ENCODE data around the gene MYEOV. TPM values are rescaled to one million over a fixed set of nuclear protein-coding genes. Genes with fewer than 3 reads are reported as not detected.

MYEOV gene
- total RNA-seq, 2 donors from 2014 or later: 1.1 to 1.3 TPM

GRCh38 chr11:69299023-69299461, 5.1 kb downstream of the MYEOV start:
- H3K36me3 ChIP-seq: no peaks in the 10 kb centered on the region
- H3K4me3 ChIP-seq: peak overlapping the region; percentile 61
- peak overlapping the region; percentile 85 to 95 for H3K27ac ChIP-seq
- H3K27me3 ChIP-seq (replicated peaks; ENCODE audit: insufficient read depth): no peaks in the 10 kb centered on the region
- TF ChIP-seq CTCF (IDR thresholded peaks at IDR 0.05): no peak
- H3K9me3 ChIP-seq: no peaks in the 10 kb centered on the region
- ATAC-seq (ENCODE audit: insufficient number of reproducible peaks, low FRiP score, low read depth) (no peak), DNase-seq (ENCODE audit: low spot score) (no peak)
- peaks cover 30 to 56% of the 10 kb centered on the region in 2 donors for H3K4me1 ChIP-seq (ENCODE audit: control insufficient read depth in 1 of 2, low read depth in 2 of 2)

- Histone ChIP-seq H3K27ac (peak overlapping the region in 1 of 2 donors; percentile 95), H3K4me1 (ENCODE audit: control insufficient read depth in 1 of 2, low read depth in 2 of 2) (peaks cover 30 to 56% of the 10 kb centered on the region in 2 donors)
- no peak for ATAC-seq (ENCODE audit: insufficient number of reproducible peaks, low FRiP score, low read depth)
Observed at GRCh38 chr11:69299572-69299971, 5.6 kb downstream of the MYEOV start.

GRCh38 chr11:69300120-69301060, 6.4 kb downstream of the MYEOV start:
- H3K4me1 ChIP-seq (ENCODE audit: control insufficient read depth in 1 of 2, low read depth in 2 of 2): peaks cover 30 to 56% of the 10 kb centered on the region in 2 donors

More at GRCh38 chr11:69299572-69299971, 5.6 kb downstream of the MYEOV start:
- no peak for DNase-seq (ENCODE audit: low spot score)
- Histone ChIP-seq H3K4me3 (no peak overlapping the region), H3K36me3 (no peaks in the 10 kb centered on the region), H3K27me3 (replicated peaks; ENCODE audit: insufficient read depth) (no peaks in the 10 kb centered on the region), H3K9me3 (no peaks in the 10 kb centered on the region)
- TF ChIP-seq CTCF (IDR thresholded peaks at IDR 0.05): no peak

GRCh38 chr11:69301081-69301454, 7.1 kb downstream of the MYEOV start:
- ATAC-seq (ENCODE audit: insufficient number of reproducible peaks, low FRiP score, low read depth) (no peak), DNase-seq (ENCODE audit: low spot score) (no peak)
- no peak overlapping the region for H3K27ac ChIP-seq
- no peak overlapping the region for H3K4me3 ChIP-seq
- no peak for TF ChIP-seq CTCF (IDR thresholded peaks at IDR 0.05)
- peaks cover 30 to 52% of the 10 kb centered on the region in 2 donors for H3K4me1 ChIP-seq (ENCODE audit: control insufficient read depth in 1 of 2, low read depth in 2 of 2)
- no peaks in the 10 kb centered on the region for H3K9me3 ChIP-seq
- H3K36me3 ChIP-seq: no peaks in the 10 kb centered on the region
- H3K27me3 ChIP-seq (replicated peaks; ENCODE audit: insufficient read depth): no peaks in the 10 kb centered on the region

More at GRCh38 chr11:69300120-69301060, 6.4 kb downstream of the MYEOV start:
- no peak overlapping the region for H3K4me3 ChIP-seq
- no peak for TF ChIP-seq CTCF (IDR thresholded peaks at IDR 0.05)
- no peaks in the 10 kb centered on the region for H3K36me3 ChIP-seq
- no peaks in the 10 kb centered on the region for H3K27me3 ChIP-seq (replicated peaks; ENCODE audit: insufficient read depth)
- H3K9me3 ChIP-seq: no peaks in the 10 kb centered on the region
- no peak for ATAC-seq (ENCODE audit: insufficient number of reproducible peaks, low FRiP score, low read depth)
- peak overlapping the region in 1 of 2 donors; percentile 95 for H3K27ac ChIP-seq
- DNase-seq (ENCODE audit: low spot score): no peak

Measured in thoracic aorta (tissue), 2 donors.